HEK293 (cell line): ENCODE results near the gene THUMPD3.

Experiments
- CTCF ChIA-PET: fragments of 350-600 bp; formaldehyde crosslinking; extraction: SDS; loops from one replicate; lab custom pipeline; 2021; ENCODE audit warnings: antibody characterized with exemption; lab: Yijun Ruan, JAX
- POLR2A ChIA-PET: fragments of 300-600 bp; formaldehyde crosslinking; extraction: SDS; loops from one replicate; lab custom pipeline; 2020; ENCODE audit warnings: antibody characterized with exemption, inconsistent platforms; lab: Yijun Ruan, JAX
- H3K27ac ChIP-seq: fragments of 200-500 bp; sonication (Bioruptor generic); 2 replicates; pipeline ENCODE4 v1.5.1; 2014; ENCODE audit warnings: low read depth, low read length, control low read depth, inconsistent platforms; ENCODE audit errors: extremely low read depth
- H3K36me3 ChIP-seq, 2 experiments: fragments of 200-500 bp in 1 of 2; sonication (Bioruptor generic) in 1 of 2; 1 replicate in 1 of 2; 2 replicates in 1 of 2; pipeline ENCODE4 v1.5.1; 2014 to 2017; ENCODE audit warnings: inconsistent platforms in 2 of 2, low read length in 2 of 2; ENCODE audit not compliant: control insufficient read depth in 2 of 2, insufficient read depth in 1 of 2
- H3K4me1 ChIP-seq: fragments of 200-500 bp; sonication (Bioruptor generic); 2 replicates; pipeline ENCODE4 v1.5.1; 2014; ENCODE audit warnings: mild to moderate bottlenecking, low read length, inconsistent platforms; ENCODE audit not compliant: control insufficient read depth, insufficient read depth
- H3K4me3 ChIP-seq: 2 replicates; pipeline ENCODE4 v1.5.1; 2011; ENCODE audit warnings: low read depth, mild to moderate bottlenecking, control low read depth, low read length, moderate library complexity
- H3K9me3 ChIP-seq: fragments of 200-500 bp; sonication (Bioruptor generic); 2 replicates; pipeline ENCODE4 v1.5.1; 2014; ENCODE audit warnings: low read depth, low read length, inconsistent platforms; ENCODE audit not compliant: control insufficient read depth, insufficient read depth
- ATF2 ChIP-seq: fragments of 450-650 bp; formaldehyde crosslinking; IDR thresholded peaks from 2 replicates; pipeline ENCODE4 v1.5.1; 2016; ENCODE audit warnings: missing biosample characterization, missing genetic modification characterization, low read depth
- FEZF1 ChIP-seq: fragments of 450-650 bp; formaldehyde crosslinking; IDR thresholded peaks from 2 replicates; pipeline ENCODE4 v1.5.1; 2016; ENCODE audit warnings: missing biosample characterization, missing genetic modification characterization
- KLF9 ChIP-seq: fragments of 450-650 bp; formaldehyde crosslinking; IDR thresholded peaks from 2 replicates; pipeline ENCODE4 v1.5.1; 2016; ENCODE audit warnings: missing biosample characterization, missing genetic modification characterization, low read depth
- PRDM1 ChIP-seq: fragments of 450-650 bp; formaldehyde crosslinking; IDR thresholded peaks from 2 replicates; pipeline ENCODE4; 2016; ENCODE audit warnings: missing biosample characterization, missing genetic modification characterization
- WT1 ChIP-seq: fragments of 450-650 bp; formaldehyde crosslinking; IDR thresholded peaks from 2 replicates; pipeline ENCODE4 v1.5.1; 2016; ENCODE audit warnings: missing biosample characterization, missing genetic modification characterization
- ZNF10 ChIP-seq: fragments of 450-650 bp; formaldehyde crosslinking; IDR thresholded peaks from 2 replicates; pipeline ENCODE4 v1.5.1; 2017; ENCODE audit warnings: missing biosample characterization, missing genetic modification characterization
- ZNF132 ChIP-seq: fragments of 450-650 bp; formaldehyde crosslinking; IDR thresholded peaks from 2 replicates; pipeline ENCODE4 v1.5.1; 2017; ENCODE audit warnings: missing biosample characterization, missing genetic modification characterization, borderline replicate concordance
- ZNF140 ChIP-seq: fragments of 450-650 bp; formaldehyde crosslinking; IDR thresholded peaks from 2 replicates; pipeline ENCODE4 v1.5.1; 2016; ENCODE audit warnings: missing biosample characterization, missing genetic modification characterization
- ZNF24 ChIP-seq: fragments of 450-650 bp; formaldehyde crosslinking; IDR thresholded peaks from 2 replicates; pipeline ENCODE4 v1.5.1; 2016; ENCODE audit warnings: missing biosample characterization, missing genetic modification characterization
- ZNF350 ChIP-seq: fragments of 450-650 bp; formaldehyde crosslinking; IDR thresholded peaks from 2 replicates; pipeline ENCODE4 v1.5.0; 2017; ENCODE audit warnings: missing biosample characterization, mild to moderate bottlenecking, missing genetic modification characterization
- ZNF514 ChIP-seq: fragments of 450-650 bp; formaldehyde crosslinking; IDR thresholded peaks from 2 replicates; pipeline ENCODE4 v1.5.1; 2016; ENCODE audit warnings: missing biosample characterization, missing genetic modification characterization
- ZNF571 ChIP-seq: fragments of 450-650 bp; formaldehyde crosslinking; IDR thresholded peaks from 2 replicates; pipeline ENCODE4 v1.5.0; 2017; ENCODE audit warnings: missing biosample characterization, missing genetic modification characterization
- ZNF600 ChIP-seq: fragments of 450-650 bp; formaldehyde crosslinking; IDR thresholded peaks from 2 replicates; pipeline ENCODE4 v1.5.1; 2016; ENCODE audit warnings: missing biosample characterization, missing genetic modification characterization
- ZNF791 ChIP-seq: fragments of 450-650 bp; formaldehyde crosslinking; IDR thresholded peaks from 2 replicates; pipeline ENCODE4 v1.5.1; 2016; ENCODE audit warnings: missing biosample characterization, missing genetic modification characterization
- TF ChIP-seq, protein P1 (sequence below): sonication (generic); formaldehyde crosslinking; IDR thresholded peaks from 2 replicates; pipeline ENCODE4 v1.8.1; 2022; ENCODE audit warnings: mild to moderate bottlenecking, moderate library complexity, missing genetic modification reagents
- TF ChIP-seq, protein P2 (sequence below): fragments of 450-650 bp; formaldehyde crosslinking; IDR thresholded peaks from 2 replicates; pipeline ENCODE4 v1.5.1; 2016; ENCODE audit warnings: missing biosample characterization, missing genetic modification characterization
- TF ChIP-seq, protein P3 (sequence below): fragments of 450-650 bp; formaldehyde crosslinking; conservative IDR thresholded peaks from 2 replicates; pipeline ENCODE4 v1.5.1; 2016; ENCODE audit warnings: low read depth, missing biosample characterization, missing genetic modification characterization

THUMPD3 gene

GRCh38 chr3:9397906-9398699 is 35.2 kb downstream of the THUMPD3 start (continued):
- TF ChIP-seq, protein P1, sequence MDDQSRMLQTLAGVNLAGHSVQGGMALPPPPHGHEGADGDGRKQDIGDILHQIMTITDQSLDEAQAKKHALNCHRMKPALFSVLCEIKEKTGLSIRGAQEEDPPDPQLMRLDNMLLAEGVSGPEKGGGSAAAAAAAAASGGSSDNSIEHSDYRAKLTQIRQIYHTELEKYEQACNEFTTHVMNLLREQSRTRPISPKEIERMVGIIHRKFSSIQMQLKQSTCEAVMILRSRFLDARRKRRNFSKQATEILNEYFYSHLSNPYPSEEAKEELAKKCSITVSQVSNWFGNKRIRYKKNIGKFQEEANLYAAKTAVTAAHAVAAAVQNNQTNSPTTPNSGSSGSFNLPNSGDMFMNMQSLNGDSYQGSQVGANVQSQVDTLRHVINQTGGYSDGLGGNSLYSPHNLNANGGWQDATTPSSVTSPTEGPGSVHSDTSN: no peak
- TF ChIP-seq, protein P2, sequence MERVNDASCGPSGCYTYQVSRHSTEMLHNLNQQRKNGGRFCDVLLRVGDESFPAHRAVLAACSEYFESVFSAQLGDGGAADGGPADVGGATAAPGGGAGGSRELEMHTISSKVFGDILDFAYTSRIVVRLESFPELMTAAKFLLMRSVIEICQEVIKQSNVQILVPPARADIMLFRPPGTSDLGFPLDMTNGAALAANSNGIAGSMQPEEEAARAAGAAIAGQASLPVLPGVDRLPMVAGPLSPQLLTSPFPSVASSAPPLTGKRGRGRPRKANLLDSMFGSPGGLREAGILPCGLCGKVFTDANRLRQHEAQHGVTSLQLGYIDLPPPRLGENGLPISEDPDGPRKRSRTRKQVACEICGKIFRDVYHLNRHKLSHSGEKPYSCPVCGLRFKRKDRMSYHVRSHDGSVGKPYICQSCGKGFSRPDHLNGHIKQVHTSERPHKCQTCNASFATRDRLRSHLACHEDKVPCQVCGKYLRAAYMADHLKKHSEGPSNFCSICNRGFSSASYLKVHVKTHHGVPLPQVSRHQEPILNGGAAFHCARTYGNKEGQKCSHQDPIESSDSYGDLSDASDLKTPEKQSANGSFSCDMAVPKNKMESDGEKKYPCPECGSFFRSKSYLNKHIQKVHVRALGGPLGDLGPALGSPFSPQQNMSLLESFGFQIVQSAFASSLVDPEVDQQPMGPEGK (tag by site-specific recombination): peak; percentile 88

GRCh38 chr3:9398700-9399336 is 36.0 kb downstream of the THUMPD3 start:
- H3K9me3 ChIP-seq: no peaks in the 10 kb centered on the region
- peaks cover 40% of the 10 kb centered on the region for H3K4me1 ChIP-seq
- CTCF ChIA-PET: interaction anchor here (0.7 to 2.2 kb wide), 6 partner anchors 20 to 121 kb away, joined by 3 to 15 read pairs (median 4); no protein-coding TSS in a partner anchor
- H3K27ac ChIP-seq: peak overlapping the region; percentile 99
- H3K36me3 ChIP-seq: peaks cover 2 to 19% of the 10 kb centered on the region in 2 experiments
- TF ChIP-seq KLF9 (tag by site-specific recombination): no peak
- TF ChIP-seq, protein P3, sequence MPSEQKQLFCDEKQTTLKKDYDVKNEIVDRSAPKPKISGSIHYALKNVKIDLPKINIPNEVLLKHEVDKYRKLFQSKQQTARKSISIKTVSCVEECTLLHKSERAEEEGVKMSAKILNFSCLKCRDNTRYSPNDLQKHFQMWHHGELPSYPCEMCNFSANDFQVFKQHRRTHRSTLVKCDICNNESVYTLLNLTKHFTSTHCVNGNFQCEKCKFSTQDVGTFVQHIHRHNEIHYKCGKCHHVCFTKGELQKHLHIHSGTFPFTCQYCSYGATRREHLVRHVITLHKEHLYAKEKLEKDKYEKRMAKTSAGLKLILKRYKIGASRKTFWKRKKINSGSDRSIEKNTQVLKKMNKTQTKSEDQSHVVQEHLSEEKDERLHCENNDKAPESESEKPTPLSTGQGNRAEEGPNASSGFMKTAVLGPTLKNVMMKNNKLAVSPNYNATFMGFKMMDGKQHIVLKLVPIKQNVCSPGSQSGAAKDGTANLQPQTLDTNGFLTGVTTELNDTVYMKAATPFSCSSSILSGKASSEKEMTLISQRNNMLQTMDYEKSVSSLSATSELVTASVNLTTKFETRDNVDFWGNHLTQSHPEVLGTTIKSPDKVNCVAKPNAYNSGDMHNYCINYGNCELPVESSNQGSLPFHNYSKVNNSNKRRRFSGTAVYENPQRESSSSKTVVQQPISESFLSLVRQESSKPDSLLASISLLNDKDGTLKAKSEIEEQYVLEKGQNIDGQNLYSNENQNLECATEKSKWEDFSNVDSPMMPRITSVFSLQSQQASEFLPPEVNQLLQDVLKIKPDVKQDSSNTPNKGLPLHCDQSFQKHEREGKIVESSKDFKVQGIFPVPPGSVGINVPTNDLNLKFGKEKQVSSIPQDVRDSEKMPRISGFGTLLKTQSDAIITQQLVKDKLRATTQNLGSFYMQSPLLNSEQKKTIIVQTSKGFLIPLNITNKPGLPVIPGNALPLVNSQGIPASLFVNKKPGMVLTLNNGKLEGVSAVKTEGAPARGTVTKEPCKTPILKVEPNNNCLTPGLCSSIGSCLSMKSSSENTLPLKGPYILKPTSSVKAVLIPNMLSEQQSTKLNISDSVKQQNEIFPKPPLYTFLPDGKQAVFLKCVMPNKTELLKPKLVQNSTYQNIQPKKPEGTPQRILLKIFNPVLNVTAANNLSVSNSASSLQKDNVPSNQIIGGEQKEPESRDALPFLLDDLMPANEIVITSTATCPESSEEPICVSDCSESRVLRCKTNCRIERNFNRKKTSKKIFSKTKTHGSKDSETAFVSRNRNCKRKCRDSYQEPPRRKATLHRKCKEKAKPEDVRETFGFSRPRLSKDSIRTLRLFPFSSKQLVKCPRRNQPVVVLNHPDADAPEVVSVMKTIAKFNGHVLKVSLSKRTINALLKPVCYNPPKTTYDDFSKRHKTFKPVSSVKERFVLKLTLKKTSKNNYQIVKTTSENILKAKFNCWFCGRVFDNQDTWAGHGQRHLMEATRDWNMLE (tag by site-specific recombination): 0 out of 2 replicates have a peak, but pooled peaks have one; percentile 3
- TF ChIP-seq ZNF10 (tag by site-specific recombination): 0 out of 2 replicates have a peak, but pooled peaks have one; percentile 45
- TF ChIP-seq ZNF350: no peak
- TF ChIP-seq ZNF791 (tag by site-specific recombination): no peak
- TF ChIP-seq FEZF1 (tag by site-specific recombination): no peak
- TF ChIP-seq ZNF24 (tag by site-specific recombination): 0 out of 2 replicates have a peak, but pooled peaks have one; percentile 5
- TF ChIP-seq WT1 (tag by site-specific recombination): peak; percentile 94
- TF ChIP-seq PRDM1 (tag by site-specific recombination): peak; percentile 91
- no peak for TF ChIP-seq ZNF140 (tag by site-specific recombination)
- no peak for TF ChIP-seq ZNF514
- TF ChIP-seq ATF2 (tag by site-specific recombination): no peak
- TF ChIP-seq ZNF571 (tag by site-specific recombination): no peak
- TF ChIP-seq ZNF132 (tag by site-specific recombination): no peak
- peak; percentile 97 for TF ChIP-seq ZNF600 (tag by site-specific recombination)
- peak overlapping the region; percentile 98 for H3K4me3 ChIP-seq
- POLR2A ChIA-PET: interaction anchor here (0.6 to 5.1 kb wide), 4 partner anchors 23 to 442 kb away, joined by 3 to 70 read pairs (median 9); partner anchors contain the start of gene THUMPD3
